Measurements from ENCODE around the gene ZFP36L1.

ZFP36L1 gene

DNA sequence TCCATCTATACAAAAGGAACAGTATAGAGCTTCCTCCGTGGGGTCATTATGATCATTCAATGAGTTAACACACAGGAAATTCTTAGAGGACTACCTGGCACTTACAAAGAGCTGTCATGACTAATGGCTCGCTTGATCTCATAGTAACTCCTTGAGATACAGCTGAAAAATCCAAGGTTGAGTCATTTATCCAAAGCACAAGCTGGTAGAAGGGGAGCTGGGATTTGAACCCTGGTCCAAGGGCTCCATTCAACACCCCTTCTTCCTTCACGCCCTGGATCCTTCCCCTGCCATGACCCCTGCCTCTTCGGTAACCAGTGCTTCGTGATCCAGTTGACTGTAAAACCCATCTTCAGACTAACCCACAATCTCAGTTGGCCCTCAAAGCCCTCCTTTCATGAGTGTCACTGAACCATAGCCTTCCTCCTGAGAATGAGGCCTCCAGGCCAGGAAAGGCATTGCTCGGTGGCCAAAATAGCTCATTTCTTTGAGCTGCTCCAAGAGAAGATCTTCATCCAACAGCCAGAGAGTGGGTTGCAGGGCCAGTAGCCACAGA lies 7.8 kb downstream of the ZFP36L1 start:
- peak; percentile 61 for DNase-seq (ENCODE audit: low spot score)
- peak; percentile 20 for FAIRE-seq

DNA sequence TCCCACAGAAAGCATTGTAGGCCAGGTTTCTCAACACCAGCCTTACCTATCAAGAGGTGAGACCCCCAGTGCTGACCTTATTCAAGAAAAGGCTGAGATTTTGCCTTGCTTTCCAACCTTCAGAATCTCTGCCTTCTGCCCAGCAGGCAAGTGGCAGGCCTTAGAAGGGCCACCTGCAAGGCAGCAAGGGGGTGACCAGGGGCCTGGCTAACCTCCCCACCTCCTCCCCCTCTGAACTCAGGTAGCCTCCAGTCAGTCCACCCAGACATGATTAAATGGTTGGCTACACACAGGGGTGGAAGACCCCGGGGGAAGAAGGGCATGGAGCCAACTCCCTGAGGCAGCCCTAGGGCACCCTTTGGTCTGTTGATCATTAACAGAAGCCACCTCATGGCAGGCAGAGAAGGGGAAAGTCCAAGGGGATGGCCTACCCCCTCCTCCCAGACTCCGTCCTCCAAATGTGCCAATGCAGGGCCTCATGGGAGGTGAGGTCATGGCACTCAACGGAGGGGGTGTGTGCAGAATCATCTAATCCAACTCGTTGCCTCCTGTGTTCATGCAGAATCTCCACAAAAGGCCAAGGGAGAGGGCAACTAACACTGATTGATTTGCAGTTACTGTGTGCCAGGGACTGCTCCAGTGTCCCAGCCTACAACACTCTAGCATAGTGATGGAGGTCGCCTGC lies 8.5 kb downstream of the ZFP36L1 start:
- peak; percentile 23 for FAIRE-seq
- no peak for DNase-seq (ENCODE audit: low spot score)

DNA sequence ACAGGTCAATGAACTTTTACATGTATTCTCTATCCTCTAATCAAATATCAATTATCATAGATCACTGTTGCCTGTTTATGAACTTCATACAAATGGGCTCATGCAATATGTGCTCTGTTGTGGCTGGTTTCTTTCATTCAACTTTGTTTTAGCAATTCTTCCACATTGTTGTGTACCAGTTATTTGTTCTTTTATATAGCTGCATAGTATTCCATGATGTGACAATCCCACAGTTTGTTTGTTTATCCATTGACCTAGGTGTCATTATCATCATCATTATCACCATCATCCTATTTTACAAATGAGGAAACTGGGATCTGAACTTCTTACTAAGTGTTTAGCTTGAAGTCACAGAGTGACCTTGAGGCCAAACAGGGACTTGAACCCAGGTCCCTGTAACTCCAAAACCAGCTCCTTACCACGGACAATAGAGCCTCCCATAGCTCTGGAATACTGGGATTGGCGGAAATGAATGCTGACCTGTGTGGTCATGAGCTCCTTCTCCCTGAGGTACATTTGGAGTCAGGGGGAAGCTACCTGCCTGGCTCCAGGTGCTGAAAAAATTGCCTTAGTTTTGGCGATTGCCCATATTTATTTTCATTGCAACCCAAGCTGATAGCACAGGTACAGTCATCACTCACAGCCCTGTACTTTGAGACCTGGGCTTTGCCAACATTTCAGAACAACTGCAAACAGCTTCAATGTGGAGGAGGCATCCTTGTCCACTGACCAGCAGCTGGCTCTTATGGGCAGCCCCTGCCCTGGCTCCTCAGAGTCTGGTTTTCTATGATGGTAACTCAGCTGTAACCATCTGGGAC lies 9.2 kb downstream of the ZFP36L1 start:
- no peak for FAIRE-seq
- no peak for DNase-seq (ENCODE audit: low spot score)

DNA sequence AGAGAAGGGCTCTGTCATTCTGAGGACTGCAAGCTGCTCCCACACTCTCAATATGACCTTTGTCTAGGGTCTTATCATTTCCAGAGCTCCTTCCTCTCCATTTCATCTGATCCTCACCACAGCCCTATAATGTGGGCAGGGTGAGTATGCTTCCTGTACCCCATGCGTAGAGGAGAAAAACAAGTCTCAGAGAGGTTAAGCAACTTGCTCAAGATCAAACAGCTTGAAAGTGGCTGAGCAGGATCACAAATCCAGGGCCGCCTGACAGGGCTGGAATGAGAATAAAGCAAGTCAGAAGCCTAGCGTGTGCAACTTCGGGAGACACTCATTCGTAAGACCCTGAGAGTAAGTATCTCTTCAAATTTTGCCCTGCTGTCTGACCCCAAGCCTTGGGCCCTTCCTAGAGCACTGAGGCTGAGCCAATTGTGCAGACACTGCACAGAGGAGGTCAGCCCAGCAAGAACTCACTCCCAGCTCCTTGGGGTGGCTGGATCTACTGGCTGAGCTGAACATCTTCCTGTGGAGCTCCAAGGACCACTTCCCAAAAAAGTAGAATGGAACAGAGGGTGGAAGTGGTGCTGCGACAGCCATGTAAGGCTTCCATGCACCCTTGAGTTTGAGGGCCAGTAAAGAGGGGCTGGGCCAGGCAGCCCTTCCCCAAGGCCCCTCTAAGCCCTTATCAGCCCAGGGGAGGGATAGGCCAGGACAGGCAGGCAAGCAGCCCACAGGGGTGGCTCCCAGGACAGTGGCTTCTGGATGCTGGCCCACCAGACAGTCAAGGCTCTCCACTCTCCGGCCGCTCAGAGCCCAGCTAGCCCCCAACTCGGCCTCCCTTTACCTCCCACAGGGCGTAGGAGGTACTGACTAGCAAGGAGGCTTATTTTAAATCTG lies 10.5 kb downstream of the ZFP36L1 start:
- FAIRE-seq, result no peak
- DNase-seq (ENCODE audit: low spot score), result no peak

DNA sequence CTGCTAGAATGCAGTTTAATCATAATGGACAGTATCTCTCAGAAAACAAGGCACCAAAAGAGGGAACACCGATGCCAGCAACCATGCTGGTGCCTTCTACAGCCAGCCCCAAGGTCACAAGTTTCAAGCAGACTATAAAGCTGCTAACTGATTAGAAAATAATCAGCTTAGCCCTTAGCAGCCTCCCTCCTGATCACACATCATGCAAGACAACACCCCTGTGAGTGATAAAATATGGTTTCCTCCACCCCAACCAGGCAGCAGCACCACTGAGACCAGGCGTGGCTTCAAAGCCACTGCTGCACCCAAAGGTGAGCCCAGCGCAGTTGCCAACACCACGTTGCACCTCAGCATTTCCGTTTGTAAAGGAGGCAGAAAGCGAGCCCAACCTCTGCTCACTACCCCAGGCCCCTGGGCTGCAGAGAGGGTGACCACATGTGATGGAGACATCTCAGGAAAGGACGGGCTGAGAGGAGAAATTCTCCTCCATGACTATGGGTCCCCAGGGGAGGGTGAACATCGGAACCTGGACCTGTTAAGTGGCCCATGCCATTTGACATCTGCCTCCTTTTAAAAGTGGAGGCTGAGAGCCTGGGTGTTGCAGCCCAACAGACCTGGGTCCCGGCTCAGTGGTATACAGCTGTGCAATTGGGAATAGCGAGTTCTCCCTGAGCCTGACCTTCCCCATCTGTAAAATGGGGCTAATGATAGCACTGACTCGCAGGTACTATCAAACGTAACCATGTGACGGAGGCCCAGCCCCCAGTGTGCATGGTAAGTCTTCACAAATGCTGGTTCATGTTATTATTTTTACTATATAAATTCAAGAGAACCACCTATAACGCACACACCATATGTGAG lies 11.5 kb downstream of the ZFP36L1 start:
- no peak for DNase-seq (ENCODE audit: low spot score)

DNA sequence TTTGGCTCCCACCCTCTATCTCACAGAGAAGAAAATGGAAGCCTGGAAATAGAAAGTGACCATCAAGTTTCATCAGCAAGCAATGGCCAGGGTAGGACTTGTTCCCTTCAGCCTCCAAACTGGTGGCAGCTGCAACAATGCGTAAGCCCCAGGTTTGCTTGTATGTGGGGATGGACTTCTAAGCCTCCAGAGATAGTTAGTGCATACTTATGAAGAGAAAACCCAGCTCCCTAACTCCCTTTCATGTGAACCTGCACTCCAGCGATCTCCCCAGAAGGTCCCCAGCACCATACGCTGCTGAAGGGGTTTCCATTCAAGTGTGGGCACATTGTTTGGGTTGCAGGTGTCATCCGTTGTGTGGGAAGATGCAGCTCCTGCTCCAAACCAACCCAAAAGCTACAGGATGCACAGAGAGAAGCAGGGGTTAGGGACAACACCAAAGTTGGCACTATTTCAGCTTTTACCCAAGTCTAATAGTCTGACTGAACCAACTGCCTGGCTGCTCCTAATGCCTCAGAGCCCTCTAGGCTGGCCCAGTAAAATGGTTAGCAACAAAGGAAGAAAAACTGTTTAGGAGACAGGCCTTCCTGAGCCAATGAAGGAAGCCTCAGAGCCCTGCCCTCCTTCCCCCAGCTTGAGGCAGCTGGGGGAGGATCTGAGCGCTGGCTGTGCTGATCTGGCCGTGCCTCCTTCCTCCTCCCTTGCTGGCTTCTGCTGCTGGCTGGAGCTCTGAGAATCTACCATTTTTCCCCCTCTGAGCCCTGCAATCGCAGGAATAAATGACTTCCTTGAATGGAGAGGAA lies 12.3 kb downstream of the ZFP36L1 start:
- FAIRE-seq, result no peak
- DNase-seq (ENCODE audit: low spot score), result peak; percentile 76

More for the DNA sequence above, 11.5 kb downstream of the ZFP36L1 start:
- FAIRE-seq, result peak; percentile 90

DNA sequence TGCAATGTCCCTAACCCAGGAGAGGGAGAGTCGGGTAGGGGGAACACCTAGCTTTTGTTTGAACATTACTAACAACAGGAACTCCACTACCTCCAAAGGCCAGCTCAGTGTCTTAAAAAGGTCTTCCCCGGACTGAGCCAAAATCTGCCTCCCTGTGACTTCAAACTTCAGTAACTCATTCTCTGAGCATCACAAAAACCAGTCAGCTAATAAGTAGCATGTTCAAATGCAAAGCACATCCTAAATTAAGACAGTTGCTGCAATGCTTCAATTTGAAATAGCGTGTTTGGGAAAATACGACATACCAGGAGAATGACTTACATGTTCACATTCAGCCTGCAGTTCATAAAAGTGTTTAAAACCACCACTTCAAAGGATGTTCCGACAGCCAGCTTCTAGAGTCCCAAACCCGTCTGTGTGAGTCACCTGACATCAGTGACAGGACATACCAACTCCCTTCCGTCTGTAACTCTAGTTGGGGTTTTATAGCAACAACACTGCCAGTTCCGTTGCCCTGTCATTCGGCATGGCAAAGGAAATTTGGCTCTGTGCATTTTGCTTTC lies 13.0 kb downstream of the ZFP36L1 start:
- peak; percentile 99 for FAIRE-seq
- DNase-seq (ENCODE audit: low spot score), result peak; percentile 91

DNA sequence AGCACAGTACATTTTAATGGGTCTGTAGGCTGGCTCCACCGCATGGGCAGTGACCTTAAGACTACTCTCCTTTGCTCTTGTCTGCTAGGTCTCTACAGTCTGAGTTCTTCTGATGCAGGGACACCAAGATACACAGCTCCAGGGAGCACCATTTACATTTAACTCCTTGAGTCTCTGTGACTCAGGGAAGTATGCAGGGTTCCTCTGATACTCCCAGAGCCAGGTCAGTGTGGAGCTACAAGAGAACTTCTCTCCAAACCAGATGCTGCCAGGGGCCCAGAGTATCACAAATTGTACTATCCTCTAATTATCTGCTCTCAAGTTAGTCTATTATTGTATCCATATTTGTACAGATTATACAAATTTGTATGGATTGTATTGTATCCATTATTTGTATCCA lies 15.2 kb downstream of the ZFP36L1 start:
- FAIRE-seq, result peak; percentile 5
- no peak for DNase-seq (ENCODE audit: low spot score)

DNA sequence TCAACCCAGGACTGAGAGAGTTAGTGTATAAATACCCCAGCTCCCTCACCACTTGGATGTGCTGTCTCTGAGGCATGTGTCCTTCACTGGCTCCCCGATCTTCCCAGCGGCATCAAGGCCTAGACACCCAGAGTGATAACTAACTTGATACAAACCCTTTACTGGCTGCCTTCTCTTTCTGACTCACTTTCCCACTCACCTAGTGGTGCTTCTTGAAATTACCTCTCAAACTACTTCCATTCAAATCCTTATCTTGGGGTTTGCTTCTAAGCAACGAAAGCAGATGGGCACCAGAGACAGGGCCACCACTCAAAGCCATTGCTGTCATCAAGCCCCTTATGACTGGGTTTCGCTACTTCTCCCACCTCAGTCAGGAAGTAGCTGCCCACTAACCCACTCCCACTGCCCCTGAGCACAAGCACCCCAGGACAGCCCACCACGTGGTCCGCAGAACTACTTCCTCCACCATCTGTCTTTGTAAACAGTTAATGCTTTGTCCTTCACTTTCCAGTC lies 17.2 kb downstream of the ZFP36L1 start:
- FAIRE-seq, result peak; percentile 32

DNA sequence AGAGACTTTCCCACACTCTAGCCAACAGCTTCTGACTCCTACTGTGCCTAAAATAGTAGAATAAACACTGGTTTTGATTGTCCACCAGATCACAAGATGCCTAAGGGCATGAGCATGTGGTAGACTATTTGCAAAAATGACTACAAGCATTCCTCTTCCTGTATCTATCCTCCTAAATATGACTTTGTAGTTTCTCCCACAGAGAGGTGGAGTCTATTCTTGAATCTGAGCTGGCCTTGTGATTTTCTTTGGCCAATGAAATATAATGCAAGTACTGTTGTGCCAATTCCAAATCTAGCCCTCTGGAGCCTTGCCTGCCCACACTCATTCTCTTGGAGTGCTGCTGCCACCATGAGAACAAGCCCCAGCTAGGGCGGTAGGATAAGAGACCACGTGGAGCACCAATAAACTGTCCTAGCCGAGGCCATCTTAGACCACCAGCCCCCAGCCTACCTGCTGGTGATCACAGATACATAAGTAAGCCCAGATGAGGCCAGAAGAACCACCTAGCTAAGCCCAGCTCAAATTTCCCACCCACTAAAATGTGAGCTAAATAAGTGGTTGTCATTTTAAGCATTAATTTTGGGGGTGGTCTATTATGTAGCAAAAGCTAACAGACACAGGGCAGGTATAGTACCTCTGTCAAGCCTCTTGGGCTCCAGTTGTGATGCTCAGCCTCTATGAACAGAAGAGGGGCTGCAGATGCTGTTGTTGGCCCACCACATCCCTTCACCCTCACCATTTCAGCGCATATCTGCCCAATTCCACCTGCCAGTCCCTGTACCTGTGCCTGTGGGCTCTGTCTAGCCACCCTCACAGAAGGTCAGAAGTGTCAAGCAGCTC lies 17.9 kb downstream of the ZFP36L1 start:
- DNase-seq (ENCODE audit: low spot score), result no peak

More for the DNA sequence above, 17.2 kb downstream of the ZFP36L1 start:
- DNase-seq (ENCODE audit: low spot score), result no peak

DNA sequence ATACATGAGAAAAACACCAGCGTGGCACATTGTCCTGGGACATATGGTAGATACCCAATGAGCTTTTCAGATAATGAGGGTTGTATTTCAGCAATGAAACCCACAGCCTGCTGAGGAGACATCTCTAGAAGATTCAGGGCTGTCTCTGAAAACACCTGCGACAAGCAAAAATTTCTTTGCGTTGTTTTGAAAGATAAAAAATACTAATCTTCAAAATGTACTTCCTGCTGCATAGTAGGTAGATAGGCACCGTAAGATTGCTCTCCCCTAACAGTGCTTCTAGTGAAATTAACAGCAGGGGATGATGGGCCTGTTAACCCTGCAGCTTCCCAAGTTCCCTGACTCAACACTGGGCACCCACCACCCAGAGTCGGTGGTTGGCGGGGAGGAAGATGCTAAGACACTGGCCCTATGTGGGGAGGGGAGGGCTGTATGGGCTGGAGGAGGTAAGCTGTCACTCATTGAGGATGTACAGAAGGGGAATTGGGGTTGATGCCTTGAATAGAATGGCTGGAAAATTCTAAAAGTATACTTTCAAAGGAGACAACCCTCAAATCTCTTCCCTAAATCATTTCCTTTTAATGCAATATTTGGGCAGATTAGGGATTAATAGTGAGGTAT lies 20.0 kb downstream of the ZFP36L1 start:
- FAIRE-seq (peak; percentile 81), DNase-seq (ENCODE audit: low spot score) (no peak)

More for the DNA sequence above, 17.9 kb downstream of the ZFP36L1 start:
- FAIRE-seq, result peak; percentile 62

DNA sequence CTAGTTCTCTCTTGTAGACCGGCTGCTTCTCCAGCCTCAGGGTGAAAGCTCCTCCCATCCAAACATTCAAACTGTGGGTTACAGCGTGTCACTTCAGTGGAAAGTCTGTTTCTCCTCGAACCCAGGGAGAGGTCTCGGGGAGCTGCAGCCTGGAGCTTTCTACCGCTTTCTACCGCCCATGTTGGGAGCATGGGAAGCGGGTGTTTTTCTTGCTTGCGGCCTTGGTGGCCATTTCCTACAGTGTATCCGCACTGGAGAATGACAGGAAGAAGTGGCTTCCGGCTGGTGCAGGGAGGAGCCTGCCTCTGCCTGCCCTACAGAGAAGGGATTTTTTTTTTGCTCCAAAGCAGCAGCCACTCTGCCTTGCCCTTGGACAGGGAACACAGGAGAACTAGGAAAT lies 21.2 kb downstream of the ZFP36L1 start:
- FAIRE-seq (peak; percentile 61), DNase-seq (ENCODE audit: low spot score) (no peak)

DNA sequence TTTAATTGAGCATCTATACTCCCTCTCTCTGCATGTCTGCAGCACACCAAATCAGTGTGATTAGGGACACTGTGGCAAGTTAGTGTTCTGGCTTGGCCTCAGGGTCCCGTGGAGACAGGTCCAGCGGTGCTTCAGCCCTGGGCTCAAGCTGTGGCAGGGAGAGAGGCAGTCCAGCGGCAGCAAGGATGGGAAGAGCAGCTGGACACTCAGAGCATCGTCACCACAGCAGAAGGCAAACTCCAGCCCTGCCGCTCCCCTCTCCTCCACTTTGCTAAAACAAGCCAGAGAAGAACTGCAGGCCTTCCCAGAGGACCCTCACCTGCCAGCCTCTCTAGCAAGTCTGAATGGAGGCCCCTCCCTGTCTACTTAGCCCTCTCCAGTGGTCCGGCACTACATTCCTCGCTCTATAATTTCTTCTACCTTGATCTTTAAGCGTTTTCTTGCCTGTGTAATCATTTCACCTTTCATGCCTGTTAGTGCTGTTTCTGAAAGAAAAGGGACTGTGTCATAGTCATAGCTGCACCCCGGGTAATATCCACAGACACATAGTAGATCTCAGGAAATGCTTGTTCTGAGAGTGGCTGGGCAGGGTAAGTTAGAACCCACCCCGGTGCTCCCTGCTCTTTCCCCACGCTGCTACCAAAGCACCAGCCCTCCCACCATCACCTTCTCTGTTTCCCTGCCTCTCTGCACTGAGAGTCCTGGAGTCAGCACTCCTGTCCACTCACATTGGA lies 22.1 kb downstream of the ZFP36L1 start:
- FAIRE-seq, result peak; percentile 65
- no peak for DNase-seq (ENCODE audit: low spot score)

DNA sequence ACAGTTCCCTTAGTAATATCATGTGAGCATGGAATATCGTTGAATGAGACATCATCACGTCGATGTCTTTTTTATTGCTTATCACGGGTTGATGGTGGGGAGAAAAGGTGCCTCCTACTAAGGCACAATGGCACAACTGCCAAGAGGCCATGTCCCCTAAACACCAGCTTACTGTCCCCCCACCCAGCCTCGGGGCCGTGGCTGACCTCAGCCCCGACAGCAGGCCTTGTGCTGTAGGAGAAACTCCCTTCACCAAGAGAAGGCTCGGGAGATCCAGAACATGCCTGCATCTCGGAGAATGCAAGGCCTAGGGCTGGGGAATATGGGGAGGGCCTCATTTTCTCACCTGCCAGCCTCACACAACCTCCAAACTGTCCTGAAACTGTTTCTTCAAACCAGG lies 22.8 kb downstream of the ZFP36L1 start:
- no peak for FAIRE-seq
- DNase-seq (ENCODE audit: low spot score), result no peak

DNA sequence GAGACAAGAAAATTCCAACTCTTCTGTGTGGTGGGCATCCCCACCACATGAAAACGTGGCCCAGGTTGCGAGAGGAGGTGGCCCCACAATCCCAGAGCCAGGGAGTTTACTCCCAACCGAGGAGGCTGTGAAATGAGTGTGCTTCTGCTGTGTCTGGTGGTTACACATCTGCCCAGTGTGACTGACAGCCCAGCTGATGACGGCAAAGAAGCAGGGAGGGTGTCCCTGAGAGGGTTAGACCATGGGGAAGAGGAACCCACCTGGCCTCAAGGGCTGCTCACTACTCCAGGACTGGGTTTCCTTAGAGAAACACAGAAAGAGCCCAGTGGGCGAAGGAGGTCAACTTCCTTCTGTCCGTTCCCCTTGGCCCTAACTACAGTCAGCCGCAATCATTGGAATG lies 24.6 kb downstream of the ZFP36L1 start:
- DNase-seq (ENCODE audit: low spot score), result no peak
- peak; percentile 88 for FAIRE-seq

DNA sequence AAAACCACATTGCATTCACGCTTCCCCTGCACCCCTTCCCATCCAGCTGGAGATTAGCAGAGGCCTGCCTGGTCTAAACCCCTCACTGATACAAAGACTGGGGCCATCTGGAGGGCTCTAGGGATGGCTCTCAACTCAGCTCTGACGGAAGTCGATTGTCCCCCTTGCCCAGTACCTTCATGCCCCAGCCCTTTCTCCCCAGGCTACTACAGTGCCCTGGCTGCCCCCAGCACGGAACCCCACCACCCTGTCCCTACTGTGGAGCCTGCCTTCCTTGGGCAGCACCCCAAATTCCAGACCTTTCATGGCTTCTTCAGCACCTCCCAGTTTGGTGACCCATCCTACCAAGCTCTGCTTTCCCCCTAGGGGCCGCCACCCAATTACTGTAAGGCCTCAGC lies 25.6 kb downstream of the ZFP36L1 start:
- DNase-seq (ENCODE audit: low spot score) (no peak), FAIRE-seq (no peak)

Data from urothelium cell line (cell line).